IPS-18c (cell line): Measurements from ENCODE around the gene KIAA0040.
A peak's percentile ranks its signal among the peaks of the same experiment; 100 is the strongest.

Experiments
- H3K4me3 ChIP-seq: 2 replicates; pipeline ENCODE4 v1.7.0; 2013; ENCODE audit warnings: low read depth, mild to moderate bottlenecking, low read length, moderate library complexity; ENCODE audit not compliant: insufficient read depth
- H3K9me3 ChIP-seq: one replicate; pipeline ENCODE4 v1.6.1; 2013; ENCODE audit warnings: mild to moderate bottlenecking, low read length, moderate library complexity; ENCODE audit not compliant: control insufficient read depth, insufficient read depth

The KIAA0040 gene

GRCh38 chr1:175207971-175208370 is 15.4 kb upstream of the KIAA0040 start:
- Histone ChIP-seq H3K9me3 (no peaks in the 10 kb centered on the region), H3K4me3 (no peak overlapping the region)

- no peaks in the 10 kb centered on the region for H3K9me3 ChIP-seq
- no peak overlapping the region for H3K4me3 ChIP-seq
These were observed 14.1 kb upstream of the KIAA0040 start for GRCh38 chr1:175206687-175207086.

DNA sequence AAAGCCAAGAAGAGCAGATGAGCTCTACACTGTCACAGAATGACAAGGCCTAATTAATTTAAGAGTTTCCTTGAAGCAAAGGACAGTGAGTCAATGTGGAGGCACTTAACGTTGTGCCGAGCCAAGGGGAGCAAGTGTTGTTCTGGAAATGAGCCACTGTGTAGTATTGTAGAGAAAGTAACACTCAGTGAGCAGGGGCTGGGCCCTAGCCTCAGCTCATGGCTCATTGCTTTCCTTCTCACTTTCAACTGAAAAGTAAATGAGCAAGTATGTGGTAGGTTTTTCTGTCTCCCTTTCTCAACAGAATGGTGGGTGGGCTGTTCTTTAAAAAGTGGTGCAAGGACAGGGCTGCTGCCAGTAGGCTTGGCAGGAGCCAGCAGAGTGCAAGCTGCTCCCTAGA is 11.8 kb upstream of the KIAA0040 start:
- peaks cover 2% of the 10 kb centered on the region for H3K9me3 ChIP-seq

DNA sequence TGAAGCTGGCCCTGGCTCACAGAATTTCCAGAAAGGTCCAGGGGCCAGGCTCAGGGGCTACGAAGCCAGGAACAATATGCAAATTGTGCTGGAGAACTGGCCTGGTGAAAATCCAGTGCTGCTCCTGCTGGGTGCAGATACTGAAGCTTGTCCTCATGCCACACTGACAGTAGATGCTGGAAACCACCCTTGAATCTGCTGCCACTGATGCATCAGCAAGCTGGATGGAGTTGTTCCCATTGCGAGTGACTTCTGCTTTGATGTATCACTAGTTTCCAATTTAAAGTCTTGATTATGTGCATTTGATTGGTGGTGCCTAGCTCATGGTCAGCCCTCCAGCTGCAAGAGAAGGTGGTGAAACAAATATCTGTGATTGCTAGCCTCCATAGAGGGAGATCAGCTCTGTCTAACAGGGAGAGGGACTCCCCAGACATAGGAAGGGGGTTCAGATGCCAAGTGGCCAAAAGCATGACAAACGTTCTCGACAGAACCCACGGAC is 11.0 kb upstream of the KIAA0040 start:
- no peak overlapping the region for H3K4me3 ChIP-seq

More for the DNA sequence above, 11.8 kb upstream of the KIAA0040 start:
- H3K4me3 ChIP-seq, result no peak overlapping the region

GRCh38 chr1:175200678-175201521 is 8.3 kb upstream of the KIAA0040 start:
- peaks cover 2% of the 10 kb centered on the region for H3K9me3 ChIP-seq
- H3K4me3 ChIP-seq, result no peak overlapping the region

More for the DNA sequence above, 11.0 kb upstream of the KIAA0040 start:
- peaks cover 2% of the 10 kb centered on the region for H3K9me3 ChIP-seq

- H3K4me3 ChIP-seq, result no peak overlapping the region
These were observed 5.8 kb upstream of the KIAA0040 start for GRCh38 chr1:175198332-175198731.

GRCh38 chr1:175197531-175197930 is 5.0 kb upstream of the KIAA0040 start:
- no peak overlapping the region for H3K4me3 ChIP-seq
- H3K9me3 ChIP-seq, result peaks cover 2% of the 10 kb centered on the region

More at GRCh38 chr1:175198332-175198731, 5.8 kb upstream of the KIAA0040 start:
- H3K9me3 ChIP-seq, result peaks cover 2% of the 10 kb centered on the region

- peaks cover 2% of the 10 kb centered on the region for H3K9me3 ChIP-seq
- no peak overlapping the region for H3K4me3 ChIP-seq
These were observed 3.2 kb upstream of the KIAA0040 start for GRCh38 chr1:175195798-175196197.

- no peaks in the 10 kb centered on the region for H3K9me3 ChIP-seq
- no peak overlapping the region for H3K4me3 ChIP-seq
These were observed 2.7 kb upstream of the KIAA0040 start for GRCh38 chr1:175195281-175195680.

GRCh38 chr1:175193527-175193910 is 943 bp upstream of the KIAA0040 start:
- H3K9me3 ChIP-seq, result no peaks in the 10 kb centered on the region
- peak overlapping the region; percentile 55; the same call in 1 of the 2 replicates for H3K4me3 ChIP-seq

DNA sequence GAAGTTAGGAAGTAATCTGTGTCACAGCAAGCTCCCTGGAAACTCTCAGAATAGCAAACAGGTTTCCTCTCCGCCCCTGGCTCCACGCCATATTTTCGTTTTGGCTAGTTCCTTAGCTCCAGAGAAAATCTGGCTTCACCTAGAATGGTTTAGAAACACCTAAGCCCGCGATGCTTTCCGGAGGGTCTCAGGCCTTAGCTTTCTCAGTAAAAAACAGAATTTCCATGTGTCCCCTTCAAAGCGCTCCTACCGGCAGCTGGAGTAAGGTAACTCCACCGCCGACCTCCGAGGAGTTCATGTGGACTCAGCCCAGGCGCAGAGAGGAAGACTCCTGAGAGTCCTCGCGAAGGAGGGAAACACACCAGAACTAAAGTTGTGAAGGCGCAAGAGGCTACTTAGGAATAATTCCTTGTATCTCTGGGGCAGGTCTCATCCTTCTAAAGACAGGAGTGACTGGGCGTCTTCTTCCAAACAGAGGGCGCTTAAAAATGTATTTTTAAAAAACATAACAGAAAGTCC is 406 bp downstream of the KIAA0040 start:
- Histone ChIP-seq H3K9me3 (no peaks in the 10 kb centered on the region), H3K4me3 (peak overlapping the region; percentile 55)

DNA sequence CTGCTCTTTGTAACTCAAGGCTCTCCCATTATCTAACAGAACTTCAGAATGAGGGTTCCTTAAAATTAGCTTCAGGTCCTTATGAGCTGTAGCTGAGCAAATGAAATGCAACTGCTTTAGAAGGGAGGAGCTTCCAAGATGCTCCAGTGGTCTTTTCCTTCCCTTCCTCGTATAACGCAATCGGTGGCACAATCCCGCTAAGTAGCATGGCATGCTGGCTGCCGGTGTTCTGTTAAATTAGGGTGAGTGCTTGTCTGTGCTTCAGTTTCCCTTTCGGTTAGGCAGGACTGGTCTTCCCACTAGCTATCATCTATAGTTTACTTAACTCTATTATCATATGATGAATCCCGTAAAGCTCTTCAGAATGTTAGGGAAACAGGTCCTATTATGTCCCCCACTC is 917 bp downstream of the KIAA0040 start:
- Histone ChIP-seq H3K4me3 (peak overlapping the region; percentile 55; the same call in 1 of the 2 replicates), H3K9me3 (no peaks in the 10 kb centered on the region)

- no peak overlapping the region for H3K4me3 ChIP-seq
These were observed 3.6 kb downstream of the KIAA0040 start for GRCh38 chr1:175188936-175189335.

GRCh38 chr1:175186433-175187160 is 6.0 kb downstream of the KIAA0040 start:
- Histone ChIP-seq H3K9me3 (no peaks in the 10 kb centered on the region), H3K4me3 (no peak overlapping the region)

More at GRCh38 chr1:175188936-175189335, 3.6 kb downstream of the KIAA0040 start:
- H3K9me3 ChIP-seq, result no peaks in the 10 kb centered on the region

- no peaks in the 10 kb centered on the region for H3K9me3 ChIP-seq
These were observed 6.7 kb downstream of the KIAA0040 start for GRCh38 chr1:175185903-175186302.

GRCh38 chr1:175183586-175183985 is 9.0 kb downstream of the KIAA0040 start:
- H3K4me3 ChIP-seq, result no peak overlapping the region
- H3K9me3 ChIP-seq, result no peaks in the 10 kb centered on the region

More at GRCh38 chr1:175185903-175186302, 6.7 kb downstream of the KIAA0040 start:
- H3K4me3 ChIP-seq, result no peak overlapping the region

- H3K9me3 ChIP-seq, result no peaks in the 10 kb centered on the region
These were observed 10.3 kb downstream of the KIAA0040 start for GRCh38 chr1:175182201-175182746.

More at GRCh38 chr1:175182201-175182746, 10.3 kb downstream of the KIAA0040 start:
- no peak overlapping the region for H3K4me3 ChIP-seq
